Measurements from ENCODE around the gene CCS. TPM values are rescaled to one million over a fixed set of nuclear protein-coding genes. Genes with fewer than 3 reads are reported as not detected.
A peak's percentile ranks its signal among the peaks of the same experiment; 100 is the strongest.

The CCS gene
- total and polyA plus RNA-seq, 2 experiments from 2014 or later, result 86.6 to 117 TPM

GRCh38 chr11:66546966-66547661 lies 45.9 kb upstream of the CCS start:
- H3K27ac ChIP-seq, result peak overlapping the region; percentile 78
- H3K4me1 ChIP-seq (ENCODE audit: low read depth), result peaks cover 4% of the 10 kb centered on the region
- peak overlapping the region; percentile 71 for H3K4me3 ChIP-seq

GRCh38 chr11:66547662-66548009 lies 45.3 kb upstream of the CCS start:
- Histone ChIP-seq H3K27ac (peak overlapping the region; percentile 78), H3K4me1 (ENCODE audit: low read depth) (peaks cover 4% of the 10 kb centered on the region), H3K27me3 (no peaks in the 10 kb centered on the region), H3K4me3 (peak overlapping the region; percentile 71), H3K36me3 (no peaks in the 10 kb centered on the region), H3K9me3 (ENCODE audit: low read depth) (no peaks in the 10 kb centered on the region)
- peak in 1 of 2 donors; percentile 80 for DNase-seq (ENCODE audit: low read depth in 1 of 2, low spot score in 1 of 2)
- no peak for TF ChIP-seq CTCF (IDR thresholded peaks at IDR 0.05; ENCODE audit: low read depth, low read length)

More at GRCh38 chr11:66546966-66547661, 45.9 kb upstream of the CCS start:
- no peak for TF ChIP-seq CTCF (IDR thresholded peaks at IDR 0.05; ENCODE audit: low read depth, low read length)
- no peak for DNase-seq (ENCODE audit: low read depth in 1 of 2, low spot score in 1 of 2)
- no peaks in the 10 kb centered on the region for H3K27me3 ChIP-seq
- H3K36me3 ChIP-seq, result no peaks in the 10 kb centered on the region
- H3K9me3 ChIP-seq (ENCODE audit: low read depth), result no peaks in the 10 kb centered on the region

- Histone ChIP-seq H3K9me3 (ENCODE audit: low read depth) (no peaks in the 10 kb centered on the region), H3K4me1 (ENCODE audit: low read depth) (peaks cover 4% of the 10 kb centered on the region), H3K27ac (peak overlapping the region; percentile 78), H3K4me3 (peak overlapping the region; percentile 71), H3K36me3 (no peaks in the 10 kb centered on the region), H3K27me3 (no peaks in the 10 kb centered on the region)
- no peak for TF ChIP-seq CTCF (IDR thresholded peaks at IDR 0.05; ENCODE audit: low read depth, low read length)
- no peak for DNase-seq (ENCODE audit: low read depth in 1 of 2, low spot score in 1 of 2)
Observed at GRCh38 chr11:66548041-66548440, 44.9 kb upstream of the CCS start.

- no peaks in the 10 kb centered on the region for H3K27me3 ChIP-seq
- no peak for TF ChIP-seq CTCF (IDR thresholded peaks at IDR 0.05; ENCODE audit: low read depth, low read length)
- peak overlapping the region; percentile 72 for H3K27ac ChIP-seq
- no peaks in the 10 kb centered on the region for H3K36me3 ChIP-seq
- no peaks in the 10 kb centered on the region for H3K9me3 ChIP-seq (ENCODE audit: low read depth)
- peaks cover 4% of the 10 kb centered on the region for H3K4me1 ChIP-seq (ENCODE audit: low read depth)
- no peak for DNase-seq (ENCODE audit: low read depth in 1 of 2, low spot score in 1 of 2)
- no peak overlapping the region for H3K4me3 ChIP-seq
Observed at GRCh38 chr11:66548774-66549630, 44.0 kb upstream of the CCS start.

- H3K4me3 ChIP-seq, result no peak overlapping the region
- no peak for TF ChIP-seq CTCF (IDR thresholded peaks at IDR 0.05; ENCODE audit: low read depth, low read length)
- no peaks in the 10 kb centered on the region for H3K36me3 ChIP-seq
- no peak for DNase-seq (ENCODE audit: low read depth in 1 of 2, low spot score in 1 of 2)
- H3K27ac ChIP-seq, result no peak overlapping the region
- peaks cover 4% of the 10 kb centered on the region for H3K4me1 ChIP-seq (ENCODE audit: low read depth)
- no peaks in the 10 kb centered on the region for H3K27me3 ChIP-seq
- H3K9me3 ChIP-seq (ENCODE audit: low read depth), result no peaks in the 10 kb centered on the region
Observed at GRCh38 chr11:66549696-66550095, 43.3 kb upstream of the CCS start.

Data from cardiac muscle cell (in vitro differentiated cells and primary cell).